Parathyroid adenoma (tissue), 2 donors: Measurements from ENCODE around the gene LRRIQ1.

Source experiments
- H2AFZ ChIP-seq: fragments of 300-600 bp; sonication (generic); one replicate; pipeline ENCODE4 v1.7.0; 2017; ENCODE audit warnings: antibody characterized with exemption, mild to moderate bottlenecking
- H3K27ac ChIP-seq: fragments of 300-600 bp; sonication (generic); one replicate; pipeline ENCODE4 v1.7.0; 2017
- H3K27me3 ChIP-seq: fragments of 300-600 bp; sonication (generic); one replicate; pipeline ENCODE4 v1.7.0; 2017; ENCODE audit warnings: low read length; ENCODE audit not compliant: control insufficient read depth, insufficient read depth
- H3K36me3 ChIP-seq: fragments of 300-600 bp; sonication (generic); one replicate; pipeline ENCODE4 v1.7.0; 2017; ENCODE audit warnings: low read length; ENCODE audit not compliant: control insufficient read depth, insufficient read depth
- H3K4me1 ChIP-seq: fragments of 300-600 bp; sonication (generic); one replicate; pipeline ENCODE4 v1.7.0; 2017; ENCODE audit warnings: control low read depth
- H3K4me2 ChIP-seq: fragments of 300-600 bp; sonication (generic); one replicate; pipeline ENCODE4 v1.7.0; 2017; ENCODE audit warnings: low read length
- H3K4me3 ChIP-seq: fragments of 300-600 bp; sonication (generic); one replicate; pipeline ENCODE4 v1.7.0; 2017; ENCODE audit warnings: low read depth, low read length
- H3K79me2 ChIP-seq: fragments of 300-600 bp; sonication (generic); one replicate; pipeline ENCODE4 v1.7.0; 2017; ENCODE audit warnings: control low read depth
- H3K9ac ChIP-seq: fragments of 300-600 bp; sonication (generic); one replicate; pipeline ENCODE4 v1.7.0; 2017; ENCODE audit warnings: mild to moderate bottlenecking
- H3K9me3 ChIP-seq: fragments of 300-600 bp; sonication (generic); one replicate; pipeline ENCODE4 v1.7.0; 2017; ENCODE audit warnings: low read length; ENCODE audit not compliant: control insufficient read depth
- TF ChIP-seq, protein P1 (sequence below): fragments of 300-600 bp; sonication (generic); IDR thresholded peaks from one replicate; pipeline ENCODE4 v1.7.0; 2017; ENCODE audit warnings: antibody characterized with exemption, mild to moderate bottlenecking
- donor health status: primary hyperparathyroidism.

LRRIQ1 gene

DNA sequence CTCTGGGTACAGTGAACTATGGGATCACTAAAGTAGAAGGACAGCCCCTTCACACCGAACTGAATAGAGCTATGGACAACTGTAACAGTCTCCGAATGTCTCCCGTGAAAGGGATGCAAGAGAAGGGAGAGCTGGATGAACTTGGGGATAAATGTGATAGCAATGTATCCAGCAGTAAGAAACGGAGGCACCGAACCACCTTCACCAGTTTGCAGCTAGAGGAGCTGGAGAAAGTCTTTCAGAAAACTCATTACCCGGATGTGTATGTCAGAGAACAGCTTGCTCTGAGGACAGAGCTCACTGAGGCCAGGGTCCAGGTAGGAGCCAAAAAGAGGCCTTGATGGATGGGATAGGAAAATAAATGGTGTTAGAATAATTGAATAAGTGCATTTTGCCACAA is 247.4 kb downstream of the LRRIQ1 start:
- no peak overlapping the region for H3K27ac ChIP-seq
- H3K36me3 ChIP-seq: no peaks in the 10 kb centered on the region
- H3K4me3 ChIP-seq: no peak overlapping the region
- no peak overlapping the region for H2AFZ ChIP-seq
- peaks cover 7% of the 10 kb centered on the region for H3K9me3 ChIP-seq
- TF ChIP-seq, protein P1, sequence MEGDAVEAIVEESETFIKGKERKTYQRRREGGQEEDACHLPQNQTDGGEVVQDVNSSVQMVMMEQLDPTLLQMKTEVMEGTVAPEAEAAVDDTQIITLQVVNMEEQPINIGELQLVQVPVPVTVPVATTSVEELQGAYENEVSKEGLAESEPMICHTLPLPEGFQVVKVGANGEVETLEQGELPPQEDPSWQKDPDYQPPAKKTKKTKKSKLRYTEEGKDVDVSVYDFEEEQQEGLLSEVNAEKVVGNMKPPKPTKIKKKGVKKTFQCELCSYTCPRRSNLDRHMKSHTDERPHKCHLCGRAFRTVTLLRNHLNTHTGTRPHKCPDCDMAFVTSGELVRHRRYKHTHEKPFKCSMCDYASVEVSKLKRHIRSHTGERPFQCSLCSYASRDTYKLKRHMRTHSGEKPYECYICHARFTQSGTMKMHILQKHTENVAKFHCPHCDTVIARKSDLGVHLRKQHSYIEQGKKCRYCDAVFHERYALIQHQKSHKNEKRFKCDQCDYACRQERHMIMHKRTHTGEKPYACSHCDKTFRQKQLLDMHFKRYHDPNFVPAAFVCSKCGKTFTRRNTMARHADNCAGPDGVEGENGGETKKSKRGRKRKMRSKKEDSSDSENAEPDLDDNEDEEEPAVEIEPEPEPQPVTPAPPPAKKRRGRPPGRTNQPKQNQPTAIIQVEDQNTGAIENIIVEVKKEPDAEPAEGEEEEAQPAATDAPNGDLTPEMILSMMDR: no peak
- H3K4me2 ChIP-seq: no peak overlapping the region
- no peaks in the 10 kb centered on the region for H3K79me2 ChIP-seq
- no peaks in the 10 kb centered on the region for H3K4me1 ChIP-seq
- H3K27me3 ChIP-seq: peaks cover 16% of the 10 kb centered on the region
- H3K9ac ChIP-seq: no peak overlapping the region
